ENCODE results near the gene CLHC1. TPM values are rescaled to one million over a fixed set of nuclear protein-coding genes. Genes with fewer than 3 reads are reported as not detected.
"Not testable (repeated sequence)": the region's sequence is repeated elsewhere in the genome, so short reads cannot be mapped to it uniquely, and the experiment has no call there.

CLHC1 gene
- total RNA-seq, 1 donor from 2014 or later = 20.4 TPM

DNA sequence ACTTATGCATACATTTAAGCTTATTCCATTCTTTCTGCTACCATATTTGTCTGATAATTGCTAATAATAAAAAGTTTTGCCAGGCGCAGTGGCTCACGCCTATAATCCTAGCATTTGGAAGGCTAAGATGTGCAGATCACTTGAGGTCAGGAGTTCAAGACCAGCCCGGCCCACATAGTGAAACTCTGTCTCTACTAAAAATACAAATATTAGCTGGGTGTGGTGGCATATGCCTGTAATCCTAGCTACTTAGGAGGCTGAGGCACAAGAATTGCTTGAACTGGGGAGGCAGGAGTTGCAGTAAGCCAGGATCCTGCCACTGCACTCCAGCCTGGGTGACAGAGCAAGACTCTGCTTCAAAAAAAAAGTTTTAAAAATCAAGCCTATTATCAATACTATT is 27.5 kb upstream of the CLHC1 start:
- H3K9me3 ChIP-seq (ENCODE audit: control insufficient read depth in 3 of 3, low read length in 3 of 3); H3K27ac ChIP-seq (ENCODE audit: low read depth, low read length): not testable (repeated sequence)
- H3K36me3 ChIP-seq (ENCODE audit: control insufficient read depth in 3 of 3, insufficient read depth in 3 of 3, low read length in 3 of 3) = peaks cover 19 to 39% (median 32%) of the 10 kb centered on the region in 3 donors

DNA sequence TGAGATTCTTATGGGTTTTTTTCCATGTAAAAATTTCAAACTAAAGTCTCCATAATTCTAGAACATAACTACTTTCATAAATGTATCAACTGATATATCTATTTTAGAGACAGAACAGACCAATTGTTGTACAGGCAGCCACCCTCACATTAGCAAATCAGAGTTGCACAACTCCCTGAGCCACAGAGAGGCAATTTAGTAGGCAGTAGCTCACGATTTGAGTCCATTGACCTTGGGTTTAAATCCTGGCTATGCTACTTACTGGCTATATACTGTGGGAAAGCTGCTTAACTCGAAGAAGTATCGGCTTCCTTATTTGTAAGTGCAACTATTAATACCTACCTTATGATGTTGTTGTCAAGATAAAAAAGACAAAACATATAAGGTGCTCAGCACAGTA is 20.7 kb upstream of the CLHC1 start:
- Histone ChIP-seq H3K27me3 (ENCODE audit: control insufficient read depth in 3 of 3, insufficient read depth in 3 of 3, low read length in 3 of 3) (no peaks in the 10 kb centered on the region), H3K36me3 (ENCODE audit: control insufficient read depth in 3 of 3, insufficient read depth in 3 of 3, low read length in 3 of 3) (peaks cover 25 to 53% (median 44%) of the 10 kb centered on the region in 3 donors), H3K9ac (ENCODE audit: low read depth in 1 of 3, low read length in 3 of 3) (no peak overlapping the region), H3K27ac (ENCODE audit: low read depth, low read length) (no peak overlapping the region), H3K4me3 (ENCODE audit: low read length in 3 of 3) (no peak overlapping the region), H3K9me3 (ENCODE audit: control insufficient read depth in 3 of 3, low read length in 3 of 3) (no peaks in the 10 kb centered on the region), H3K4me1 (ENCODE audit: control insufficient read depth in 3 of 3, insufficient read depth in 3 of 3, low read length in 3 of 3) (no peaks in the 10 kb centered on the region)

More for the DNA sequence above, 27.5 kb upstream of the CLHC1 start:
- H3K9ac ChIP-seq (ENCODE audit: low read depth in 1 of 3, low read length in 3 of 3); H3K4me1 ChIP-seq (ENCODE audit: control insufficient read depth in 3 of 3, insufficient read depth in 3 of 3, low read length in 3 of 3); H3K4me3 ChIP-seq (ENCODE audit: low read length in 3 of 3); H3K27me3 ChIP-seq (ENCODE audit: control insufficient read depth in 3 of 3, insufficient read depth in 3 of 3, low read length in 3 of 3): not testable (repeated sequence)

DNA sequence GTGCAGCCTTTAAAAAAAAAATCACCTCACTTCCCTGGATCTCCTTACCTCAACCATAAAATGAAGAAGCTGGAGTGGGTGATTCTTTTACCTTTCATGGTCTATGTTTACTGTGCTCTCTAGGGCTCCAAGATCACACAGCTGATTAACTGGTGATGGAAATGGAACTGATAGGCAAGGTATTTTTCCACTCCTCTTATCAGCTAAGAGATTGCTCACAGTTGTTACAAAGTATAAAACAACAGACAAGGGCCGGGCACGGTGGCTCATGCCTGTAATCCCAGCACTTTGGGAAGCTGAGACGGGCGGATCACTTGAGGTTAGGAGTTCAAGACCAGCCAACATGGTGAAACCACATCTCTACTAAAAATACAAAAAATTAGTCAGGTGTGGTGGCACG is 14.9 kb upstream of the CLHC1 start:
- peaks cover 34 to 64% (median 54%) of the 10 kb centered on the region in 3 donors for H3K36me3 ChIP-seq (ENCODE audit: control insufficient read depth in 3 of 3, insufficient read depth in 3 of 3, low read length in 3 of 3)

DNA sequence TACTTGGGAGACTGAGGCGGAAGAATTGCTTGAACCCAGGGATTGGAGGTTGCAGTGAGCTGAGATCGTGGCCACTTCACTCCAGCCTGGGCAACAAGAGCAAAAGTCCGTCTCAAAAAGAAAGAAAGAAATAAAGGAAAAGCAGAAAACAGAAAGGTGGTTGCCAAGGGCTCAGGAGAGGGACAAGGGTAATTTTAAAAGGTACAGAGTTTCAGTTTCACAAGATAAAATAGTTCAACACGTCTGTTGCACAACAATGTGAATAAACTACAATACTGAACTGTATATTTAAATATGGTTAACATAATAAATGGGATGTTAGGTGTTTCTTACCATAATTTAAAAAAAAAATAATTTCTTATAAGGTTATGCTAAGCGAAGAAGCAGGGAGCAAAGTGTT is 13.3 kb upstream of the CLHC1 start:
- H3K27ac ChIP-seq (ENCODE audit: low read depth, low read length) = no peak overlapping the region
- no peaks in the 10 kb centered on the region for H3K27me3 ChIP-seq (ENCODE audit: control insufficient read depth in 3 of 3, insufficient read depth in 3 of 3, low read length in 3 of 3)
- H3K36me3 ChIP-seq (ENCODE audit: control insufficient read depth in 3 of 3, insufficient read depth in 3 of 3, low read length in 3 of 3) = peaks cover 28 to 64% (median 48%) of the 10 kb centered on the region in 3 donors
- no peak overlapping the region for H3K4me3 ChIP-seq (ENCODE audit: low read length in 3 of 3)
- H3K9me3 ChIP-seq (ENCODE audit: control insufficient read depth in 3 of 3, low read length in 3 of 3) = no peaks in the 10 kb centered on the region
- no peaks in the 10 kb centered on the region for H3K4me1 ChIP-seq (ENCODE audit: control insufficient read depth in 3 of 3, insufficient read depth in 3 of 3, low read length in 3 of 3)
- no peak overlapping the region for H3K9ac ChIP-seq (ENCODE audit: low read depth in 1 of 3, low read length in 3 of 3)

More for the DNA sequence above, 14.9 kb upstream of the CLHC1 start:
- Histone ChIP-seq H3K27me3 (ENCODE audit: control insufficient read depth in 3 of 3, insufficient read depth in 3 of 3, low read length in 3 of 3) (no peaks in the 10 kb centered on the region), H3K9ac (ENCODE audit: low read depth in 1 of 3, low read length in 3 of 3) (no peak overlapping the region), H3K4me1 (ENCODE audit: control insufficient read depth in 3 of 3, insufficient read depth in 3 of 3, low read length in 3 of 3) (no peaks in the 10 kb centered on the region), H3K27ac (ENCODE audit: low read depth, low read length) (no peak overlapping the region), H3K4me3 (ENCODE audit: low read length in 3 of 3) (no peak overlapping the region), H3K9me3 (ENCODE audit: control insufficient read depth in 3 of 3, low read length in 3 of 3) (no peaks in the 10 kb centered on the region)

DNA sequence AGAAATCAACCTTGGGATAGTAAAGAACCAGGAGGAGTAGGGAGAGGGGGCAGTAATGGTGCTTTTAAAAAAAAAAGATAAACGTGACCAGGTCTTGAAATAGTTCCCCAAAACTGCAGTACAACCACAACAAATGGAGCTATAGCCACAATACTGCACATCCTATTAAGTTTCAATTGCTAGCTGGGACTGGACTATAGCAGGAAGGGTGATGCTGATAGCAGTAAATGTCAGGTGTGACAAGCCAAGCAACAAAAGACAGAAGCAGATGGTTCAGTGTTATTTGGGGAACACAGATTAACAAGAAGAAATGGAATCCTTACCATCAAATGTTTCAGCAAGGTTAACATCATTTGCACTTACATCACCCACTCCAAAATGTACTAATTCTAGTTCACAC is 10.5 kb upstream of the CLHC1 start:
- H3K36me3 ChIP-seq (ENCODE audit: control insufficient read depth in 3 of 3, insufficient read depth in 3 of 3, low read length in 3 of 3) = peaks cover 20 to 52% (median 37%) of the 10 kb centered on the region in 3 donors
- no peaks in the 10 kb centered on the region for H3K4me1 ChIP-seq (ENCODE audit: control insufficient read depth in 3 of 3, insufficient read depth in 3 of 3, low read length in 3 of 3)
- no peaks in the 10 kb centered on the region for H3K9me3 ChIP-seq (ENCODE audit: control insufficient read depth in 3 of 3, low read length in 3 of 3)
- no peaks in the 10 kb centered on the region for H3K27me3 ChIP-seq (ENCODE audit: control insufficient read depth in 3 of 3, insufficient read depth in 3 of 3, low read length in 3 of 3)
- no peak overlapping the region for H3K9ac ChIP-seq (ENCODE audit: low read depth in 1 of 3, low read length in 3 of 3)
- H3K4me3 ChIP-seq (ENCODE audit: low read length in 3 of 3) = no peak overlapping the region
- H3K27ac ChIP-seq (ENCODE audit: low read depth, low read length) = no peak overlapping the region

DNA sequence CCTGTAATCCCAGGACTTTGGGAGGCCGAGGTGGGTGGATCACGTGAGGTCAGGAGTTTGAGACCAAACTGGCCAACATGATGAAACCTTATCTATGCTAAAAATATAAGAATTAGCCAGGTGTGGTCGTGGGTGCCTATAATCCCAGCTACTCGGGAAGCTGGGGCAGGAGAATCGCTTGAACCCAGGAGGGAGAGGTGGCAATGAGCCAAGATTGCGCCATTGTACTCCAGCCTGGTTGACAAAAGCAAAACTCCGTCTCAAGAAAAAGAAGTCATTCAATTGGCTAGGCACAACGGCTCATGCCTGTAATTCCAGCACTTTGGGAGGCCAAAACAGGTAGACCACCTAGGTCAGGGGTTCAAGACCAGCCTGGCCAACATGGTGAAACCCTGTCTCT is 9.5 kb upstream of the CLHC1 start:
- H3K9me3 ChIP-seq (ENCODE audit: control insufficient read depth in 3 of 3, low read length in 3 of 3); H3K27me3 ChIP-seq (ENCODE audit: control insufficient read depth in 3 of 3, insufficient read depth in 3 of 3, low read length in 3 of 3); H3K9ac ChIP-seq (ENCODE audit: low read depth in 1 of 3, low read length in 3 of 3); H3K4me1 ChIP-seq (ENCODE audit: control insufficient read depth in 3 of 3, insufficient read depth in 3 of 3, low read length in 3 of 3); H3K27ac ChIP-seq (ENCODE audit: low read depth, low read length); H3K4me3 ChIP-seq (ENCODE audit: low read length in 3 of 3): not testable (repeated sequence)
- peaks cover 20 to 52% (median 35%) of the 10 kb centered on the region in 3 donors for H3K36me3 ChIP-seq (ENCODE audit: control insufficient read depth in 3 of 3, insufficient read depth in 3 of 3, low read length in 3 of 3)

DNA sequence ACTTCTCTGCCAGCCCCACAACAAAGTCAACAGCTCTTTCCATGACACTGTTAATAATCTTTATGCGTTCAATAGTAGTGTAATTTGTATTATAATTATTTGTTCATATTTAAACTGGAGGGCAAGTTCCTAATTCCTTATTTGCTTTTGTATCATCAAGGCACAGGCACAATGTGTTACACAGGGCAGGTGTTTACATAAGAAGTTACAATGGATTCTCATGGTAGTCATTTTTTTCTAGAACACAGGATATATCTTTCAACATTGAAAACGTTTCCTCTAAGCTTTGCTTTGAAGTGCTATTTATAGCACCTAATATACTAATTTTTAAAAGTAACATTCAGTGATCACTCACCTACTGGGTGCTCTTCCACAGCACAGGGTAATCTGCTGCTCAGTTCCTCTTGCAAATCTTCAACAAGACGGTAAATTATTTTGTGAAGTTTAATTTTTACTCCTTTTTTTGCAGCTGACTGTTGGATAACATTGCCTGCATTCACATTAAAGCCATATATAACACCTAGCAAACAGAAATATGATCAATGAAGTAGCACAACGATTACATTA is 7.6 kb upstream of the CLHC1 start:
- Histone ChIP-seq H3K36me3 (ENCODE audit: control insufficient read depth in 3 of 3, insufficient read depth in 3 of 3, low read length in 3 of 3) (peaks cover 28 to 56% (median 40%) of the 10 kb centered on the region in 3 donors), H3K27me3 (ENCODE audit: control insufficient read depth in 3 of 3, insufficient read depth in 3 of 3, low read length in 3 of 3) (no peaks in the 10 kb centered on the region), H3K9ac (ENCODE audit: low read depth in 1 of 3, low read length in 3 of 3) (no peak overlapping the region), H3K9me3 (ENCODE audit: control insufficient read depth in 3 of 3, low read length in 3 of 3) (no peaks in the 10 kb centered on the region), H3K4me1 (ENCODE audit: control insufficient read depth in 3 of 3, insufficient read depth in 3 of 3, low read length in 3 of 3) (no peaks in the 10 kb centered on the region), H3K27ac (ENCODE audit: low read depth, low read length) (no peak overlapping the region), H3K4me3 (ENCODE audit: low read length in 3 of 3) (no peak overlapping the region)

DNA sequence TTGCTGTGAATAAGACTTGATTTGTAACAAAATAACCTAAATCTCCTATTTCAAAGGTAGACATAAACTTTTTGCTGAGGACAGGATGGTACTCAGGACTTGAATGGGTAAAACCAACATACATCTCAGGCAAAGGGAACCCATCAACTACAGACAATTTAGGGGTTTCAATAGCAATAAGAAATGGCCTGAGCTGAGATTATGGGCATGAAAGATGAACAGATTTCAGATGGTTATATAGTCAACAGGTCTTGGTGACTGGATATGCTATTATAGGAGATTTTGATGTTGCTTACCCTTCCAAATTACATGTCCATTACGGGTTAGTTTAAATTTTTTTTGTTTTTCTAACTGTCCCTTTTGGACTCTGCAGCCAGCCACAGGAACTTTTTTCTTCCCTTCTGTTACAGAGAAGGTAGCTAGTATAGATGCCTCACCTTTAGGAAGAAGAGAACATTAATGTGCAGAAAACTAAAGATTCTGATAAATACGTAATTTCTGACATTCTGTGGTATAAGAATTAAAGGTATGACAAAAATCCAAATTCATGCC is 5.0 kb upstream of the CLHC1 start:
- H3K4me1 ChIP-seq (ENCODE audit: control insufficient read depth in 3 of 3, insufficient read depth in 3 of 3, low read length in 3 of 3) = peaks cover 11 to 18% (median 16%) of the 10 kb centered on the region in 3 donors
- no peak overlapping the region for H3K4me3 ChIP-seq (ENCODE audit: low read length in 3 of 3)
- H3K36me3 ChIP-seq (ENCODE audit: control insufficient read depth in 3 of 3, insufficient read depth in 3 of 3, low read length in 3 of 3) = peaks cover 30 to 47% (median 44%) of the 10 kb centered on the region in 3 donors
- no peaks in the 10 kb centered on the region for H3K27me3 ChIP-seq (ENCODE audit: control insufficient read depth in 3 of 3, insufficient read depth in 3 of 3, low read length in 3 of 3)
- no peak overlapping the region for H3K27ac ChIP-seq (ENCODE audit: low read depth, low read length)
- no peaks in the 10 kb centered on the region for H3K9me3 ChIP-seq (ENCODE audit: control insufficient read depth in 3 of 3, low read length in 3 of 3)
- no peak overlapping the region for H3K9ac ChIP-seq (ENCODE audit: low read depth in 1 of 3, low read length in 3 of 3)

DNA sequence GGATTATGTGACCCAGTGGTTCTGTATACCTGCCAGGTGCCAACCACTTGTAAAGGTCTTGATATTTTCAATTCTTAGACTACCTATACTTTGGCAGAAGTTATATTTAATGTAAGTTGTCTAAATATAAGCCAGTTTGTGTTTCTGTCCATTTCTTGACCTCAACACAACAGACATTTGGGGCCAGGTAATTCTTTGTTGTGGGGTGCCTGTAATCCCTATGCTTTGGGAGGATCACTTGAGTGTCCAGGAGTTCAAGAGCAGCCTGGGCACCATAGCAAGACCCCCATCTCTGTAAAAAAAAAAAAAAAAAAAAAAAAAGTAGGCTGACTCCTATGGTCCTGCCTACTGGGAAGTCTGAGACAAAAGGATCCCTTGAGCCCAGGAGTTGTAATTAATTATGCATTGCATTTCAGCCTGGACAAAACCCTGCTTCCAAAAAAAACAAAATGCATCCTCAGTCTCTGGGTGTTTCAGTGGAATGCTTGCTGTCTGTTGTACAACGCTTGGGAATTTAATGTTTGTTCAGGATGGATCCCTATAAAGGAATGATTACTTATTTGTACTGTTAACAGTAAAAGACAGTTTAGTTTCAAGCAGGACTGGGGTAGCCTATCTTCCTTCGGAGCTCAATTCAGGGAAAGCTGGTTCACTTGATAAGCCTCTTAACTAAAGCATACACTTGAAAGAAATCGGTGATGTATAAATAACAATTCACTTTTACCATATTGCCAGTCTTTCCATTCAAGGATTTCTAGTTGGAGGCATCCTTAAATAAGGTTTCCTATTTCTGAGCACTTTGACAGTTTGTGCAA is 3.8 kb upstream of the CLHC1 start:
- no peaks in the 10 kb centered on the region for H3K9me3 ChIP-seq (ENCODE audit: control insufficient read depth in 3 of 3, low read length in 3 of 3)
- peaks cover 11 to 26% (median 16%) of the 10 kb centered on the region in 3 donors for H3K4me1 ChIP-seq (ENCODE audit: control insufficient read depth in 3 of 3, insufficient read depth in 3 of 3, low read length in 3 of 3)
- no peak overlapping the region for H3K27ac ChIP-seq (ENCODE audit: low read depth, low read length)
- peaks cover 30 to 44% (median 42%) of the 10 kb centered on the region in 3 donors for H3K36me3 ChIP-seq (ENCODE audit: control insufficient read depth in 3 of 3, insufficient read depth in 3 of 3, low read length in 3 of 3)
- no peak overlapping the region for H3K4me3 ChIP-seq (ENCODE audit: low read length in 3 of 3)
- H3K27me3 ChIP-seq (ENCODE audit: control insufficient read depth in 3 of 3, insufficient read depth in 3 of 3, low read length in 3 of 3) = no peaks in the 10 kb centered on the region
- no peak overlapping the region for H3K9ac ChIP-seq (ENCODE audit: low read depth in 1 of 3, low read length in 3 of 3)

DNA sequence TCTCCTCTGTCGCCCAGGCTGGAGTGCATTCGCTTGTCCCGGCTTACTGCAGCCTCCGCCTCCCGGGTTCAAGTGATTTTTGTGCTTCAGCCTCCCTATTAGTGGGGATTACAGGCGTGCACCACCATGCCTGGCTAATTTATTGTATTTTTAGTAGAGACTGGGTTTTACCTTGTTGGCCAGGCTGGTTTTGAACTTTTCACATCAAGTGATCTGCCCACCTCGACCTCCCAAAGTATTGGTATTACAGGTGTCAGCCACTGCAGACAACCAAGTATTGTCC is 1.5 kb upstream of the CLHC1 start:
- peaks cover 27 to 36% (median 35%) of the 10 kb centered on the region in 3 donors for H3K36me3 ChIP-seq (ENCODE audit: control insufficient read depth in 3 of 3, insufficient read depth in 3 of 3, low read length in 3 of 3)
- H3K4me3 ChIP-seq (ENCODE audit: low read length in 3 of 3) = peak overlapping the region; percentile 90 to 99 (median 98)
- H3K4me1 ChIP-seq (ENCODE audit: control insufficient read depth in 3 of 3, insufficient read depth in 3 of 3, low read length in 3 of 3) = peaks cover 11 to 26% (median 16%) of the 10 kb centered on the region in 3 donors
- peak overlapping the region; percentile 93 to 99 (median 99) for H3K9ac ChIP-seq (ENCODE audit: low read depth in 1 of 3, low read length in 3 of 3)
- H3K27ac ChIP-seq (ENCODE audit: low read depth, low read length) = peak overlapping the region; percentile 90
- H3K9me3 ChIP-seq (ENCODE audit: control insufficient read depth in 3 of 3, low read length in 3 of 3) = no peaks in the 10 kb centered on the region
- no peaks in the 10 kb centered on the region for H3K27me3 ChIP-seq (ENCODE audit: control insufficient read depth in 3 of 3, insufficient read depth in 3 of 3, low read length in 3 of 3)
